GM12891 (cell line): ENCODE measurements around the gene MLXIPL.

ENCODE experiments used
- POLR2A ChIP-seq: IDR thresholded peaks from 2 replicates; pipeline ENCODE4 v1.6.1; 2011; ENCODE audit warnings: low read depth, low read length, control low read depth
- SPI1 ChIP-seq: IDR thresholded peaks from 2 replicates; pipeline ENCODE4 v1.6.1; 2011; ENCODE audit warnings: low read depth, low read length, control low read depth

- TF ChIP-seq SPI1 (no peak), POLR2A (no peak)
These were observed 27.9 kb downstream of the MLXIPL start for GRCh38 chr7:73596191-73597065.
